ENCODE measurements around the gene SLC24A3.

The SLC24A3 gene

DNA sequence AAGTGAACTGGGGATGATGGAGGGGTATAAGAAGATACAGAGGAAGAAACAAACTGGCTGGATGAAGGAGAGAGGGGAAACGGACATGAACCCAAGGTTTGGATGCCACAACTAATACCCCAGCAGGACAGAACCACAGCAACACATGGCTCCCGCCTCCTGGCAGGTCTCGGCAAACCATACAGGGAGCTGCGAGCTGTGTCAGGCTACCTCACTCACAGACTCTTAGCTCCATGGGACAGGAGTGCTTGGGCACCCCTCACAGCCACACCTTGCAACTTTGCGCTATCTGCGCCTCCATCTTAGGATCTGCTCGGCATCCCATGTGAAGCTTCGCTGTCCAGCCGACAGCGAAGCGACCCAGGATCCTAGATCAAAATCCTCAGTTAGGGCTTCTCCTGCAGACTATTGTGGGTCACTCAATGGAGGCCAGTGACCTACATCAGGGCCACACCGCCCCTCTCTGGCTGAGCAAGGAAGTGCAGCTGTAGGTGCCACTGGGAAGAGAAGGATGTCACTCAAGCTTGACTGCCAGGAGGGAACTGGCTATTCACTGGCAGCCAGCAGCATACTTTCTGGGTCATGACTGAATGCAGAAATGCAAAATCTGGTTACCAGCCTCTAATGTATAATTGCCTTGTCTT lies 371.2 kb downstream of the SLC24A3 start:
- peak in 35 of 51 donors; percentile 3 to 64 (median 20) for DNase-seq

DNA sequence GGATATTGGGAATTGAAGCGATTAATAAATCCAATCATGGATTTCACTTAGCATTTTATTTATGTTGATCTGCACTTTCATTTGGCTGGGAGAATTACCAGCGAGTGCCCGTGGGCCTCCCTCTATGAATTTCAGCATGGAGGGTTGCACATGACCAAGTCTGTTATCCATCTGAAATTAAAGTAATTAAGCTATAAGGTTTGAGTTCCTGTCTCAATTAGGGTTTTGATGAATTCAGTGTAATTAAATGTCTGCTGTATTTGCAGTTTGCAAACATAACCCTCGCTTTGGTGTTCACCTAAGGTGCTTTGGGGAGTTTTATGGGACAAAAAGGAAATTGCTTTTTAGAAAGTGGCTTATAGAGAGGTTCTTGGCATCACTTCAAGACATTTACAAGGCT lies 375.8 kb downstream of the SLC24A3 start:
- no peak for DNase-seq

DNA sequence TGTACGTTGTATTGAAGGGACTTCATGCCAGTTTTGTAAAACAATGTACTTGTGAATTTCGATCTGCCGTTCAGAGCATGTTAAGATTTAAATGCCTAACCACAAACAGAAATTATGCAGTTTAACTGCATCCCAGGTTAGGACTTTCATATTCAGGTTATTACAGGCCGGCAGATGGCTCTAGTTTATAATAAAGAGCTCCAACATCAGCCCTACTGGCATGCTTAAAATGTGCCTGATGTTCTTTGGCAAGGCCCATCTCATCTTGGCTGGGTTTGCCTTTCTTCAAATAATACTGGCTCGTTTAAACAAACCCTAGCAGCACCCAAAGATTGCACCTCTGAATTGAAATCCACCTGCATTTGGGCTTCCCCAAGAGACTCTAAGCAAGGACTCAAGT lies 376.3 kb downstream of the SLC24A3 start:
- DNase-seq = peak in 2 of 51 donors; percentile 10 to 27

DNA sequence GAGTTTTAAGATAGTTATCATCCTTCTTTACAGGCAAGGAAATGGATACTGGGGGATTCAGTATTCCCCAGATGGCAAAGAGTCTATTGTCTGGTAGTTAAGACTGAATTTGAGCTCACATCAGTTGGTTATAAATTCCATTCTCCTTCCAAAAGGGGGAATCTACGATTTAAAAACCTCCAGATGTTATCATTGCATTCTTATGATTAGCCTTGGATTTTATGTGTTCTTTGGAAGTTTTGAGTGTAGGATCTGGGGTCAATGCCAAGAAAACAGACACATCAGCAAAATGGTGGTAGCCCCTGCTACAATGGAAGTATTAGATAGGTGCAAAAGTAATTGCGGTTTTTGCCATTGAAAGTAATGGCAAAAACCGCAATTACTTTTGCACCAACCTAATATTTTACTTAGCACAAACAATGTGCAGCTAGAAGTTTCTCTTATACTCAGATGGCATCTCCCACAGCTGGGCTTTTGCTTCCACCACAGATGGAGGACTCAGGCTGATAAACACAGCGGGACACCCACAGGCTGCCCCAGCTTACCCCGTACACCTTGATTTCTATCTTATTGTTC lies 377.4 kb downstream of the SLC24A3 start:
- DNase-seq = no peak

DNA sequence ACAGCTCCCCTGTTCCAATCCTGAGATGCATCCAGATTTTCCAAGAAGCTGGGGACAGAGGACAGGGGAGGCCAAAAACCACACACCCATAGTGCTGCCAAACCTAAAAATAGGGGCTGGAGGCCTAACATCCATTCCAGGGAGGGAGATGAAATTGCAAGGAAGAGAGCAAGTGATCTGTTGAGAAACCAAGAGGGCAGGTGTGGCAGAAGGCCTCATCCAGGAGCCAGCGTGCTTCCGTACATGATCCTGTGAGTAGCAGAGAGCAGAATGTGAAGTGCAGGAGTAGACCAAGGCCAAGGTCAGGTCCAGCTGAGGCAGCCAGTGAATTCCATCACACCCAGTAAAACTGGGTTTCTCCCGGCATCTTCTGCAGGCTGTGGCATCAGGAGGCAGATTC lies 377.9 kb downstream of the SLC24A3 start:
- no peak for DNase-seq

DNA sequence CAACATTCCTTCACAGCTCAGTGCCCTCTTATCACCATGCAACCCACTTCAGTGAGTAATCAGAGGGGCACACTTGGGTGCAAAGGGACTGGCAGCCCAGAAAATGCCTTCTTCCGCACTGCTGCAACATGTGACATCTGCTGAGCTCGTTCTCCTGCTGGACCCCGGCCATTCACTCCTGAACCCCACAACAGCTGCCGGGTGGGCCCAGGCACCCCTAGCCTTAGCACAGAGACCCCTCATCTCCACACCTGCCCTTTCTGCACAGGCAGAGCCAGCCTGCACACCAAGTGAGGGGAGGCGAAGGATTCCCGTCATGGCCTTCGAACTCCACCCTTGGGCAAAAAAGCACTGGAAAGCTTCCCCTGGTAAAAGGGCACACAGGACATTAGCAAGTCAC lies 381.3 kb downstream of the SLC24A3 start:
- DNase-seq = no peak

DNA sequence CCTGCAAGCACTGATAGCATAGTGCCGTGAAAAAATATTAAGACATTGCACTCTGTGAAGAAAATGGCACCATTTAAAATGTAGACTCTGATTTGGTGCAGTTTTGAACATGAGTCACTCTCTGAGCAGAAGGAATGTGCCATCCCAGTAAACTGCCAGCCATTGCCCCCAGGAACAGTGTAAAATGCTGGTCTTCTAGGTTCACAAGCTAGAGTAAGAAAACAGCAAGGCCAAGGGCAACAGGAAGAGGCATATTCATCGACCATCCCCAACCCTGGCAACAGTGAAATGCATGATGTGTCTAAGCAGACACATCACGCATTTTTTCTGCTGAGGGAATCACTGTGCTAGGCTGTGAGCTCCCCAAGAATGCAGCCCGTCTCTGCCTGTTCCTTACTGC lies 382.5 kb downstream of the SLC24A3 start:
- DNase-seq = no peak

DNA sequence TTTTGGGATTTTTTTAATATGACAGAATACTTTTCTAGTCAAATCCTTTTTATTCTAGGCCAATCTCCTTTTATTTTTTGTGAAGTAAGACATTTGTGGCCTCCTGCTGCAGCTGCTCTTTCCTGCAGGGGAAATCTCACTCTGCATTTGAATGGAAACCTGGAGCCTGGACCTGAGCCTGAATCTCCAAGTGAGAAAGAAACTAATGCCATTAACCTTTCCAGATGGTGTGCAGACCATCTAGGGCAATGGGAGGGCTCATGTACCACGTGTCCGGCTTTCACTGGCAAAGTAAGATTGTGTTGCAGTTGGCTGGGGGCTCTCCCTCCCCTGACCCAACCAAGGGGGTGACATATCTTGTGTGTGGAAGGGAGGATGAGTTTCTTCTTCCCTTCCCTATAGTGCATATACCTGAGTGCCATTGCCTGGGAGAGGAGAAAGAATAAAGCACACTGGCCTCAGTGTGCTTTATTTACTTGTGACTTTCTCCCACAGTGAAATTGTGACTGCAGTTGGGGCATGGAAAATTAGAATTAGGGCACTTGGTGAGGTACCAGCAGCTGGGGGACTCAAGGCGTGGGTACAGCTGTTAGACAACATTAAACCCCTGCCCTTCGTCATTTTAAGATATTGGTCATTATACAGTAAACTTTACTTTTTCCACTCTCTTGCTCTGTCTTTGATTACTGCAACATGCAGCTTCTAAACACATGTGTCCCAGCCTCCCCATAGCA lies 385.8 kb downstream of the SLC24A3 start:
- DNase-seq = no peak

DNA sequence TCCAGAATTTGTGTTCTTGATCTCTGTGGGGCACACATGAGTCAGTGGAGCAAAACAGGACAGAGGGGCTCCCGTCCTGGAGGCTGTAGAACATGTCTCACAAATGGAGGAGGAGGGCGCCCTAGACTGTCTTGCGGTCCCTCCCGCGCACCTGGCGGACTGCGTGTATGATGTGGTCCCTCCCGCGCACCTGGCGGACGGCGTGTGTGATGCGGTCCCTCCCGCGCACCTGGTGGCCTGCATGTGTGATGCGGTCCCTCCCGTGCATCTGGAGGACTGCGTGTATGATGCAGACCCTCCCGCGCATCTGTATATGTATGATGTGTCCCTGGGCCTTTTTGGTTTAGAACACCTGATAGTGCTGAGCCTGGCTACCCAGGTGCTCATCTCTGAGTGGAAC lies 386.8 kb downstream of the SLC24A3 start:
- no peak for DNase-seq

DNA sequence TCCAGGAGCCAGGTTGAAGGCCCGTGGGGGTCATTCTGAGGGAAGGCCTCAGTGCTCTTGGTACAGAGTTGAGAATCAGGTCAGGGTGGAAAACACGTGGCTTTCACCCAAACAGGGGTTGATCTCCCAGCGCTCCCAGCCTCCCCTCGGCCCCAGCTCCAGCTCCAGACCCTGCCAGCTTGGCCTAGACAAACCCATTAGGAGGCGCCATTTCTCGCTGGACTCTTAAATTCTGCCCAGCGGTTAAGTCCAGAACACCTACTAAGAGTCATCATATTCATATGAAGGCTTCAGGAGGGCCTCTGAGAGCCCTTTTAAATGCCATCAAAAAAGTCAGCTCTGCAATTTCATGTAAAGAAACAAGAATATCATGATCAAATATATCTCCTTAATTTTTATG lies 387.6 kb downstream of the SLC24A3 start:
- no peak for DNase-seq

DNA sequence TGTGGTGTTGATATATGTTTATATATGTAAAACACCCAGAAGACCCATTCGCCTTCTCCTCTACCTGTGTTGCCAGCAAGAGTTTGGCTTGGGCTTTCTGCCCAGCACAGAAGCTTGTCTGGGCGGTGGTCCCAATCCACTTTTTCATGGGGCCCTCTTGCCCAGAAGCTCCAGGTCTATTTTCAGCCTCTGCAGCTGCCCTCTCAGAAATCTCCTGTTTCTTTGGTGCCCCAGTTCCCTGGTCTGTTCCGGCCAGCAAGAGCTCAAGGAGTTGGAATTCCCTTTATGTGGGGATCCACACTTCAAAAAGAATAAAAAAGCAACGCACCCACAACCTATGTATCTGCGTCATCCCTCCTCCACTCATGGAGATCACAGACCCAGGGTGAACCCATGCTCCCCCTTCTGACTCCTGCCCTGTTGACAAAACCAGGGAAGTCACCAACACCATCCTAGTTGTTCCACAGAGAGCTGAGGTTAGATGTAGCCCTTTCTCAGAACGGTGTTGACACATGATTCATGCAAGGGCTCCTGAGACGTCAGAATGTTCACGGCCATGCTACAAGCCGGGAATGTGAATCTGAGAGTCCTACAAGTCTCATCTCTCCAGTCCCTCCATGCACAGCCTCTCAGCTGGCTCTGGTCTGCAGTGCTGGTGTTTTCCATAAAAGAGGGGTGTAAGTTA lies 388.8 kb downstream of the SLC24A3 start:
- no peak for DNase-seq

DNA sequence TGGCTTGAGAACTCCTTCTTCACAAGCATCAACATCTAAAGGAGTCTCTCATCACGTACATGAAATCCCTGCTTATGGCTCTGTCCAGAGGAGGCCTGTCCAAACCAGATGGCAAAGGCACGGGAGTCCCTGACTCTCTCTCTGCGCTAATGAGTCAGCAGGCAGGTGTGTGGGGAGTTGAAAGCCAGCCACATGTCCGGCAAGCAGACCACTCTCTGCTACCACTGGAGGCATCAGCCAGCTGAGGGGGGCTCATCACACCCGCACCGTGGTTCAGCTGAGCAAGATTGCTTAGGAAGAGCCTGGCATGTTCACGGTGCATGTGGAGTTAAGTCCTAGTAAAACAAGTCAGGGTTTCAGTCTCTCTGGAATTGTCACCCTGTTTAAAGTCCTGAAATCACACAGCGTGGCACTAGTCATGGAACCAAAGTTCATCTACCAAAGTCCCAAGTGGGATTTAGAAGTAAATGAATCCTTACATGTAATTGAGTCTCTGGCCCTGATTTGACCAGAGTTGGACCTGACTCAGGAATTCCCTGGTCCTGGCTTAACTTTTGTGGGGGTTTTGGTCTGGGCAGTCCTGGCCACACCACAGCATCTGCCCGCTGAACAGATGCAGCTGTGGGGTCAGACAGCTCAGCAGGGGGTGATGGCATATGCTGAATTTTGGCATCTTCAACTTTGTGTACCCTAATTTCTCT lies 390.4 kb downstream of the SLC24A3 start:
- no peak for DNase-seq

DNA sequence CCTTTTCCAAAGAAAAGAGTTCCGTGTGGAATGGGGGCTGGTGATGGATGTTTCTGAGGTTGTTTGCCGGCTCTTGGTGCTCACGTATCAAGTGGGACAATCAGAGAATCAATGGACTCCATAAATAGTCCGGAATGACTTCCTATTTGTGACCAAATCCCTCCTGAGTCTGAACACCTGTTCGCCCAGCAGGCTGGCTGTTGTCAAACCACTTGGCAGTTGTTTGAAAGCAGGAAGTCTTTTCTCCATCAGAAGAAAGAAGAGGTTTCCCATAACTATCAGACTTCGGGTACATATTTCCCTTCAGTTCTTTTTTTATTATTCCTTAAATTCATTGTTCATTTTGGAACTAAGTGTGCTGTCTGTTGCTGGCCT lies 390.9 kb downstream of the SLC24A3 start:
- no peak for DNase-seq

DNA sequence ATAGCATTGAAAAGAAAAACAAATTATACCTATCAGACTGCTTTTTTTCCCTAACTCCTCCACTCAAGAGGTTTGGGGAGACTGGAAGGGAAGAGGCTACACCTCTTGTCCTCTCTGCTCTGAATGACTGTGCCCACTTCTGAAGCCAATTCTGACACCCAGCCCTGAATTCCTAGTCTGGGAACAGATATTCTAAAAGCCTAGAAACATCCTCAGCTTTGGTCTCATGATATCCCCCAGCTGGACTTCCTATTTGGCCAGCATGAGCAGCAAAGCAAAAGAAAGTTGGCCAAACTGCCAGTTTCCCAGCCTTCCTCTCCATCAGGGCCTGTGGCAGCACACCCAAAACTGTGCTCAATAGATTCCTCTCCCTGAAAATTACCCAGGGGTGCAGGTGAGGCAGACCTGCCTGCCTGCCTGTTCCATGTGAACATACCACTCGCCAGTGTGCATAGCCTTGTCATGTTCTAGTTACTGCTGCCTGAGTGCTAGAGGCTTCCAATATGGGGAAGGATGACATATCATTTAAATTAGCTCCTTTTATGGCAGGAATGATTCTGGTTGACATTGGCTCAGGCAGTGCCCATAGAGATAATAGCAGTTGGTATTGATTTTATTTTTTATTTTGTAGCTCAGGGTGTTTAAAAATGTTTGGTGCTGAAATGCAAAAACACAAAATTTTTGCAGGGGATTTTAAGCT lies 393.5 kb downstream of the SLC24A3 start:
- no peak for DNase-seq

DNA sequence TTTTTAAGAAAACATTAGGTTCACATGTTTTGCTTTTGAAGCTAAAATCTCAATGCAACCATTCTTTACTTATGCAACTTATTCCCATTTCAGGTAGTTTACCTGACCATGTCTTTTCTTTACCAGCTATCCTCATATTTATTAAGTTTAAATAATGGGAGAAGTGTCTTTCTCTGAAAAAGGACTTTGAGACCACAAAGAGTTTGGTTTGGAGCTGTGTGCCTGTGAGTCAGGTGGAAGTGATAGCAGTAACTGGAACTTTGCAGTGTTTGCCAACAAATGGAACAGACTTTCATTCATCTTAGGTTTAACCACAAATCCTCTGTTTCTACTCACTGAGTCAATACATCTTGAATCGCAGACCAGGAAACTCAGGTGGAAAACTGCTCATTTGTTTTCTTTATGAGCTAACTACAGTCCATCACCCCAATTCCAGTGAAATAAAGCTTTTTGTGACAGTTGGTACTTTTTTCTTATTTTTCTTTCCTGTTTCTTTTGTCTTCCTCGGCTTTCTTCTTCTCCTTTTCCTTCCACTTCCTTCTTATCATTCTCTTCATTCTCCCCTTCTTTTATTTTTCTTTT lies 397.3 kb downstream of the SLC24A3 start:
- no peak for DNase-seq

DNA sequence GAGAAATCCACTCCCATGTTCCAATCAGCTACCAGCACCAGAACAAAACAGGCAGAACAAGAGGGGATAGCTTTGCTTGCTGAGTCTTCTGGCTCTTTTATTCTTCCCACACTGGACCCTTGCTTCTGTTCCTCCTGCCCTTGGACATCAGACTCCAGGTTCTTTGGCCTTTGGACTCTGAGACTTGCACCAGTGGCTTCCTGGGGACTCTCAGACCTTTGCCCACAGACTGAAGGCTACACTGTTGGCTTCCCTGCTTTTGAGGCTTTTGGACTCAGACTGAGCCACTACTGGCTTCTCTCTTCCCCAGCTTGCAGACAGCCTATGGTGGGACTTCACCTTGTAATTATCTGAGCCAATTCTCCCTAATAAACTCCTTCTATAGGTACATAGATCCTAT lies 403.2 kb downstream of the SLC24A3 start:
- no peak for DNase-seq

DNA sequence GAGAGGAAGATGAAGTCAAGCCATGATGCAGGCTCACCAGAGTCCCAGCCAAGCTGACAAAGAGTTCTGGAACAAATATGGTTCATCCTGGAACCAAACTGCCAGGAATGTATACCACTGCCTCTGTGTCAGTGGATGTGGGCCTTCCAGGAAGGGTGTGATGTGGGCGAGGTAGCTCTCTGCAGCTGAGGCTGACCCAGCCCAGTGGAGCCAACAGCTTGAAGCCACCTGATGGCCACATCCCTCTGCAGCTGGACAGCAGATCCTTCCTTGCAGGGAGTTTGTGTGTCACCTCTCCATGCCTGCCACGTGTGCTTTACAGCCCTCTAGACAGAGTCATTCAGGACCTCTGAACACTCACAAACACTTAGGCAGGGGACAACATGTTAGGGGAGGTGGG lies 403.6 kb downstream of the SLC24A3 start:
- no peak for DNase-seq

DNA sequence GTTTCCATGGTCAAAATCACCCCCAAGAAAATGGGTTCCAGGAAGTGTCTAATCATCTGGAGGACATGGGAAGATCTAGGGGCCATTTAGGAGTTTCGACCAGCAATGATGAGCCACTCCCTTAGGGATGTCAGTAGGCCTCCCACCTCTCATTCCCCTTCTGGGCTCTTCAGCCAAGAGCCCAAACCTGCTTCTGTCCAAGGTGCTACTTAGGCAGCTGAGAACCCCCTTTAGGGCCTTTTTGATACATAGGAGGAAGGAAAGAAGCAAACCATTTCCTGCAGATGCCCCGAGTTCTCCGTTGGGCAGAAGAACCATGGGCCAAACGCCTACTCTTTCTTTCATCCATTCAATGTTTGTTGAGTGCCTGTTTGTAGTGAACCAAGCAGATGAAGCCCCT lies 404.2 kb downstream of the SLC24A3 start:
- DNase-seq = no peak

DNA sequence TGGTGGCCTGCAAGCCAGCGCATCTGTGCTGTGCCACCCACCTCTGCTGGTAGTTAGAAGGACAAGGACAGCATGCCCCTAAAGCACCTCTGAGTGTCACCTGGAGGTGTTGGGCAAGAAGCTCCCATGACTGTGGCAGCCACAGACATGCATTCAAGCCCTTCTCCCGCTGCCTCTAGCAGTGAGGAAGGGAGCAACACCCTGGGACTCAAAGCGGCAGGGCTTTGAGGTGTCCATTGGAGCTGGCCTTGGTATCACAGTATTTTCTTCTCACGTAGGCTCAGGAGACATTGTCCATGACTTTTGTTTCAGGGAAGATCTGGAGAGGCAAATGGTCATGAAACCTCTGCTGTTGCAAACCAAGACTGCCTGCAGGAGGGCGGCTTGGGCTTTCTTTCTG lies 404.8 kb downstream of the SLC24A3 start:
- no peak for DNase-seq

DNA sequence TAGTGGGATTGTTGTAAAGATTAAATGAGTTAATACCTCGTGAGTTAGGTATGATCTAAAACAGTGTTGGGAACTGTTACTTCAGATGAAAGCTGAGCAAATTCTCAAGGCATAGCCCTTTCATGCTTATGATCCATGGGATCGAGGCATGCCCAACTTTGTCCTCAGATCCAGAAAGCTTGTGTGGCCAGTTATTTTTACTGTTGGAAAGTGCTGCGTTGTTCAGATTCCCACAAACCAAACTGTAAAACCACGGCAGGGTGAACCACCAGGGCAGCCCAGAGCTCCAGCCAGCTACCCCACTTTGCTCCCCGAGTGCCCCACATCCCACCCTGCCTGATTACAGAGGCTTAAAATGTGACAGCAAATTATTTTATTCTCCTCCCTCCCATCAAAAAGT lies 406.3 kb downstream of the SLC24A3 start:
- DNase-seq = no peak

DNA sequence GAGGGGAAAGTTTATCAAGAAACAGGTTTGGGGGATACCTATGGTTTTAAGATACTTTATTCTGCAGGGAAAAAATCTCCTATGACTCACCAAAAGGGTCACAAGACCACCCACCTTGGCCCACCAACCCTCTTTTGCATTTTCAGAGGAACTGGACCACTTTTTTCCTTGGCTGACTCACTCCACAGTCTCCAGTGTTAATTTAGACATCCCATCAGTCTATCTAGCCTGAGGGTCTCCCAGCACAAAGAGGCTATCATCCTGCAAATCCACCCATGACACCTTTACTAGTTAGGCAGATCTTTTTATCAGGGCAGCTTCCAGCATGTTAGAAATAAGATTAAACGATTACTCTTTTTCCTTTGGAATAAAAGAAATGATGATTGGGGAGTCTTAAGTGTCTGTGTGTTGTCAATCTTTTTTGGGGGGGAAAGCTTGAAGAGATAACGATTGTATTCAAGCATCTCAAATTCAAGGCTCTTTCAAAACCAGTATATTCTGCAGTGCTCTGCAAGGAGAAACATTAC lies 407.5 kb downstream of the SLC24A3 start:
- DNase-seq = no peak

All from hypothalamus (tissue), 51 donors.